ENCODE data around the gene C20orf144. TPM values are rescaled to one million over a fixed set of nuclear protein-coding genes. Genes with fewer than 3 reads are reported as not detected.

The C20orf144 gene
- total and polyA plus RNA-seq, 8 donors = 0.09 to 0.15 (median 0.12) TPM; not detected in 2

- intact Hi-C loops (cut with DNase I) = no loop called here
- H3K27me3 ChIP-seq = no peaks in the 10 kb centered on the region
- TF ChIP-seq CTCF (IDR thresholded peaks at IDR 0.05) = no peak
- H3K27ac ChIP-seq = no peak overlapping the region
- no peaks in the 10 kb centered on the region for H3K9me3 ChIP-seq
- peak overlapping the region; percentile 18 to 46 (median 32) for H3K4me3 ChIP-seq
- H3K36me3 ChIP-seq = no peaks in the 10 kb centered on the region
- FAIRE-seq (no peak), ATAC-seq (no peak), DNase-seq (peak in 1 of 6 donors; percentile 74)
- H3K4me1 ChIP-seq = no peaks in the 10 kb centered on the region
- 3 to 6% methylated on average over 32 to 53 of the region's 53 CpGs for WGBS, 2 donors
Observed at GRCh38 chr20:33685328-33686099, 23.4 kb downstream of the C20orf144 start.

GRCh38 chr20:33686100-33686983 lies 24.2 kb downstream of the C20orf144 start, which contains the start of gene E2F1:
Gene E2F1, minus strand, starts transcription at chr20:33686385. Its CDS starts 121 bp downstream, at chr20:33686264.
- DNase-seq (peak; percentile 93 to 99 (median 96)), FAIRE-seq (no peak), ATAC-seq (peak; percentile 99 to 100 (median 100))
- no peaks in the 10 kb centered on the region for H3K4me1 ChIP-seq
- no peaks in the 10 kb centered on the region for H3K36me3 ChIP-seq
- peak in 1 of 4 donors; percentile 24 for TF ChIP-seq CTCF (IDR thresholded peaks at IDR 0.05)
- H3K27ac ChIP-seq = no peak within 1 kb of the TSS
- H3K9me3 ChIP-seq = no peaks in the 10 kb centered on the region
- WGBS, 2 donors = 2 to 4% methylated on average over 59 to 101 of the region's 101 CpGs
- H3K27me3 ChIP-seq = no peaks in the 10 kb centered on the region
- intact Hi-C loops (cut with DNase I) = no loop called here
- H3K4me3 ChIP-seq = peak within 1 kb of the TSS; percentile 18 to 46 (median 32)

- Histone ChIP-seq H3K36me3 (no peaks in the 10 kb centered on the region), H3K4me1 (no peaks in the 10 kb centered on the region), H3K9me3 (no peaks in the 10 kb centered on the region), H3K27ac (no peak overlapping the region), H3K4me3 (peak overlapping the region in 1 of 4 donors; percentile 43), H3K27me3 (no peaks in the 10 kb centered on the region)
- intact Hi-C loops (cut with DNase I) = no loop called here
- DNase-seq (no peak), ATAC-seq (no peak), FAIRE-seq (no peak)
- TF ChIP-seq CTCF (IDR thresholded peaks at IDR 0.05) = no peak
- WGBS, 2 donors = 74% methylated on average over 14 of the region's 14 CpGs
Observed at GRCh38 chr20:33686984-33687366, 24.8 kb downstream of the C20orf144 start.

GRCh38 chr20:33687370-33687915 lies 25.3 kb downstream of the C20orf144 start:
- TF ChIP-seq CTCF (IDR thresholded peaks at IDR 0.05) = no peak
- intact Hi-C loops (cut with DNase I) = no loop called here
- no peaks in the 10 kb centered on the region for H3K4me1 ChIP-seq
- WGBS, 2 donors = 76 to 87% methylated on average over 8 of the region's 8 CpGs
- no peaks in the 10 kb centered on the region for H3K27me3 ChIP-seq
- H3K4me3 ChIP-seq = no peak overlapping the region
- no peaks in the 10 kb centered on the region for H3K9me3 ChIP-seq
- DNase-seq (no peak), ATAC-seq (no peak), FAIRE-seq (no peak)
- H3K27ac ChIP-seq = no peak overlapping the region
- H3K36me3 ChIP-seq = no peaks in the 10 kb centered on the region
